ENCODE data around the gene MGLL. TPM values are rescaled to one million over a fixed set of nuclear protein-coding genes. Genes with fewer than 3 reads are reported as not detected.

Gene MGLL
- polyA plus RNA-seq, 2 donors: 78.0 to 99.1 TPM

Other genes starting within 250 kb of the MGLL start
- 10 to 100 TPM; 20.2 to 22.1 TPM for gene TPRA1, start 231.8 kb downstream of the MGLL start, polyA plus RNA-seq
- gene MCM2, start 224.1 kb downstream of the MGLL start, polyA plus RNA-seq: 10 to 100 TPM in 1 of 2 donors, 1 to 10 TPM in 1; 4.8 to 16.2 TPM
- gene PODXL2, start 193.3 kb downstream of the MGLL start, polyA plus RNA-seq: 1 to 10 TPM; 2.5 to 3.6 TPM
- 10 to 100 TPM; 15.4 to 19.0 TPM for gene ABTB1, start 149.6 kb downstream of the MGLL start, polyA plus RNA-seq
- under 1 TPM; 0.06 to 0.13 TPM for gene KBTBD12, start 92.7 kb upstream of the MGLL start, polyA plus RNA-seq
- gene SEC61A1, start 229.9 kb upstream of the MGLL start, polyA plus RNA-seq: 10 to 100 TPM; 52.6 to 80.1 TPM

Data from esophagus (tissue), 2 donors.